ES-I3 (cell line): ENCODE measurements around the gene SETX.

Experiments used
- H3K36me3 ChIP-seq: 2 replicates; pipeline ENCODE4 v1.6.1; 2013; ENCODE audit warnings: mild to moderate bottlenecking, low read length, control low read depth, moderate library complexity; ENCODE audit not compliant: insufficient read depth
- H3K4me1 ChIP-seq: 2 replicates; pipeline ENCODE4 v1.6.1; 2013; ENCODE audit warnings: mild to moderate bottlenecking, control low read depth, low read length; ENCODE audit not compliant: insufficient read depth
- H3K9ac ChIP-seq: 2 replicates; pipeline ENCODE4 v1.6.1; 2013; ENCODE audit warnings: low read depth, mild to moderate bottlenecking, low read length, moderate library complexity
- H3K9me3 ChIP-seq: 2 replicates; pipeline ENCODE4 v1.6.1; 2013; ENCODE audit warnings: mild to moderate bottlenecking, low read length, moderate library complexity; ENCODE audit not compliant: control insufficient read depth, insufficient read depth

The SETX gene

DNA sequence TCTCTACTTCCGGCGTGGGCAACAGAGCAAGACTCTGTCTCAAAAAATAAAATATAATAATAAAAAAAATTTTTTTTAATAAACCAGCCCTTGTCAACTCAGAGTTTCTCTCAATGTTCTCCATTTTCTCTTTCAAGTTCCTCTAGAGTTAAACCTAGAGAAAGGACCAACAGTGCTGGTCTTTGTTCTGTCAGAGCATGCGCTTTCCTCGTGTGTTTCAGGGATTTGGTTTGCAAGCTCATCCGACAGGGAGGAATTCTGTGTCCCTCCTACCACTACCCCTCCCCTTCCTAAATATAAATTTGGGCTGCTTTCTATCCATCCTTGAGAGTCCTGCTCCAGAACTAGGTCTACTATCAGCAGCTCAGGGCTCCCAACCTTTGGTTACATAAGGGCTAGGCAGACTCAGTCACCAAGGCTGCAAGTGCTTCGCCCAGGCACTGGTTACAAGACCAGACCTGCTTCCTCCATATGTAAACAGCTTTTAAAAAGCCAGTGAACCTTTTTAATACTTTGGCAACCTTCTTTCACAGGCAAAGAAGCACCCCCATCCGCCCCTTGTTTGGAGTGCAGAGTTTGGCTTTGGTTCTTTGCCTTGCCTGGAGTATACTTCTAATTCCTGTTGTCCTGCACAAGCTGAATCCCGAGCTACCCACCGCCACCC lies 13.5 kb downstream of the SETX start:
- H3K4me1 ChIP-seq = no peaks in the 10 kb centered on the region
- H3K9me3 ChIP-seq = no peaks in the 10 kb centered on the region
- H3K36me3 ChIP-seq = peaks cover 34% of the 10 kb centered on the region
- H3K9ac ChIP-seq = no peak overlapping the region

GRCh38 chr9:132334364-132334763 lies 20.4 kb downstream of the SETX start:
- Histone ChIP-seq H3K36me3 (peaks cover 27% of the 10 kb centered on the region), H3K4me1 (no peaks in the 10 kb centered on the region), H3K9ac (no peak overlapping the region), H3K9me3 (no peaks in the 10 kb centered on the region)

DNA sequence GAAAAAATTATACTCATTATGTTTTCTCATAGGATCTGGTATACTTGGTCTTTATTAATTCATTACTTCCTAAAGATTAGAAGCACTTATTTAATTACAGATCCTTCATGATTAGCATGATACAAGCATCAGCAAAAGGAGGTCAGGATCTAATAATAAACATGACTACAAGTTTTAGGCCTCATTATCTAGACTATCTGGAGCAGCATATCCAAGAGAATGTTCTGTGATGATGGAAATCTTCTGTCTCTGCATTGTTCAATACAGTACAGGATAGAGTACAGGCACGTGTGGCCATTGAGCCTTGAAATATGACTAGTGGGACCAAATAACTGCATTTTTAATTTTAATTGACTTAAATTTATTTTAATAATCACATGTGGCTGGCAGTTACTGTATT lies 21.2 kb downstream of the SETX start:
- H3K4me1 ChIP-seq = no peaks in the 10 kb centered on the region
- H3K9me3 ChIP-seq = no peaks in the 10 kb centered on the region
- peaks cover 31% of the 10 kb centered on the region for H3K36me3 ChIP-seq
- no peak overlapping the region for H3K9ac ChIP-seq

- Histone ChIP-seq H3K4me1 (no peaks in the 10 kb centered on the region), H3K9me3 (no peaks in the 10 kb centered on the region; the same call in 1 of the 2 replicates), H3K9ac (no peak overlapping the region), H3K36me3 (peaks cover 43% of the 10 kb centered on the region)
Observed at GRCh38 chr9:132328580-132328979, 26.2 kb downstream of the SETX start.

GRCh38 chr9:132327537-132327936 lies 27.2 kb downstream of the SETX start:
- Histone ChIP-seq H3K9me3 (no peaks in the 10 kb centered on the region; the same call in 1 of the 2 replicates), H3K9ac (no peak overlapping the region), H3K4me1 (no peaks in the 10 kb centered on the region), H3K36me3 (peaks cover 43% of the 10 kb centered on the region)

- Histone ChIP-seq H3K9me3 (no peaks in the 10 kb centered on the region; the same call in 1 of the 2 replicates), H3K9ac (no peak overlapping the region), H3K36me3 (peaks cover 28% of the 10 kb centered on the region), H3K4me1 (peaks cover 11% of the 10 kb centered on the region)
Observed at GRCh38 chr9:132324425-132324824, 30.4 kb downstream of the SETX start.

DNA sequence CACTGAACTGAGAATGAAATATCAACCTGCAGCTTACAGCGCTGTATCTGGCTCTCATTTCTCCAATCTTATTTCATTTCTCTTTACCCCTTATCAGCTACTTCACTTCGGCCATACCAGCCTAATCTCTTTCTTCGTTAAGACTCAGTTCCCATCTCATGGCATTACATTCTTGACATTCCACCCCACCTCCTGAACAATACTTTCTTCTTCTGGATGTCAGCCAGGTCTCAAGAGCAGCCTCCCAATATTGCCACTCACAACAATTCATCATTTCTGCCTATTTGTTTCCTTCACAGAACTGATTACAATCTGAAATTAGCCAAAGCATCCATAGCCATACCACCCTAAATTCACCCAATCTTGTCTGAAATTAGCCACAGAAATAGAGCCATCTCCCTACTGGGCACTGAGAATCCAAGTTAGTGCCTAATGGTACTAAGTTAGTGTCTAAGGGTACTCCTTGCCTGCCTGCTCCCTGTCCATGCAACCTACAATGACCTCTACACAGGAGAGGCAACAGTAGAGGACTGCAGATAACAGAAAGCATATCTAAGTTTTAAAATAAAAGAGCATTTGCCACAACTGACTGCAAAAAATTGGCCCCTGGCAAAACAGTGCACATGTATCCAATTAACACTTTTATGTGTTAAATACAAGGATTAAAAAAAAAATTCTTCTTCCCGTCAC lies 35.2 kb downstream of the SETX start:
- peaks cover 17% of the 10 kb centered on the region; the same call in 1 of the 2 replicates for H3K36me3 ChIP-seq
- H3K9me3 ChIP-seq = no peaks in the 10 kb centered on the region

GRCh38 chr9:132312873-132313272 lies 41.9 kb downstream of the SETX start:
- H3K9ac ChIP-seq = no peak overlapping the region
- no peaks in the 10 kb centered on the region for H3K4me1 ChIP-seq
- H3K9me3 ChIP-seq = no peaks in the 10 kb centered on the region
- H3K36me3 ChIP-seq = peaks cover 24% of the 10 kb centered on the region

More for the DNA sequence above, 35.2 kb downstream of the SETX start:
- Histone ChIP-seq H3K9ac (no peak overlapping the region), H3K4me1 (peaks cover 11% of the 10 kb centered on the region)

- Histone ChIP-seq H3K9me3 (no peaks in the 10 kb centered on the region), H3K4me1 (no peaks in the 10 kb centered on the region), H3K9ac (no peak overlapping the region), H3K36me3 (peaks cover 23% of the 10 kb centered on the region)
Observed at GRCh38 chr9:132312426-132312825, 42.4 kb downstream of the SETX start.

DNA sequence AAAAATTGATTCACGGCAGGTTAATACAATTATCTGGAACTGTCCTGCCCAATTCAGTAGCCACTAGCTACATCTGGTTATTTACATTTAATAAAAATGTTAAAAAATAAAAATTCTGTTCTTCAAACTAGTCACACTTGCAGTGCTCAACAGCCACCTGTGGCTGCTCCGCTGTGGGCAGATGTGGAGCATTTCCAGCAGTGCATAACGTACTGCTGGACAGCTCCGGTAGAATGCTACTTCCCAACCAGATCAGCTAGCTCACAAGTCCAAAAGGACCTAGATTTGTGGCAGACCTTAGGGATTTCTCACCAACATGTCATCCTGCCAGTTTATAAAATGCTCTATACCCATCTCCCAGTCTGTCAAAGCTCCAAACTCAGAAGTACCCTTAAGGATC lies 42.8 kb downstream of the SETX start:
- Histone ChIP-seq H3K4me1 (no peaks in the 10 kb centered on the region), H3K9me3 (no peaks in the 10 kb centered on the region), H3K9ac (no peak overlapping the region), H3K36me3 (peaks cover 27% of the 10 kb centered on the region)

DNA sequence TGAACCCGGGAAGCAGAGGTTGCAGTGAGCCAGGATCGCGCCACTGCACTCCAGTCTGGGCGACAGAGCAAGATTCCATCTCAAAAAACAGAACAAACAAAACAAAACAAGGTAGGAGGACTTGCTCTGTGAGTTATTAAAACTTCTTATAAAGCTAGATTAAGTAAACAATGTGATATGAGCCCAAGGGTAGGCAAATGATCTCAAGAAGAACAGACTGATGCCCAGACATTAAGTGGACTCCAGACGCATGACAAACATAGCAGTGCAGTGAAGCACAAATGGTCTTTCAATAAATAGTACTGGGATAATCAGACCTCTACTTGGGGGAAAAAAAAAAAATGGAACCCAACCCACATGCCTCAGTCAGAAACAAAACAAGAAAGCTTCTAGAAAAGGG lies 45.7 kb downstream of the SETX start:
- Histone ChIP-seq H3K36me3 (peaks cover 32% of the 10 kb centered on the region), H3K9ac (no peak overlapping the region), H3K9me3 (no peaks in the 10 kb centered on the region), H3K4me1 (no peaks in the 10 kb centered on the region)

DNA sequence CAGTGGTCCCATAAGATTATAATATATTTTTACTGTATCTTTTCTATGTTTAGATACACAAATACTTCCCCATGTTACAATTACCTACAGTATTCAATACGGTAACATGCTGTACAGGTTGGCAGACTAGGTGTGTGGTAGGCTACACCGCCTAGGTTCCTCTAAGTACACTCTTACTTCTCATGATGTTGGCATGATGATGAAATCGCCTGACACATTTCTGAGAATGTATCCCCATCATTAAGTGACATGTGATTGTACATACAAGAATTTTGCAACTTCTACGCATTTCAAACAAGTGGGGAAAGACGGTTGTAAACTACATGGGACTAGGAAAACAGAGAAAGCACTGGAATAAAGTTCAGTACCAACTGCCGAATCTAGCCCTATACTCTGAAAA lies 53.3 kb downstream of the SETX start:
- H3K4me1 ChIP-seq = peaks cover 16% of the 10 kb centered on the region; the same call in 1 of the 2 replicates
- no peaks in the 10 kb centered on the region for H3K9me3 ChIP-seq
- peaks cover 19% of the 10 kb centered on the region for H3K36me3 ChIP-seq
- H3K9ac ChIP-seq = no peak overlapping the region

- Histone ChIP-seq H3K4me1 (peaks cover 24% of the 10 kb centered on the region; the same call in 1 of the 2 replicates), H3K9ac (no peak overlapping the region), H3K9me3 (no peaks in the 10 kb centered on the region), H3K36me3 (peaks cover 21% of the 10 kb centered on the region)
Observed at GRCh38 chr9:132299221-132299620, 55.6 kb downstream of the SETX start.

- Histone ChIP-seq H3K9me3 (no peaks in the 10 kb centered on the region), H3K4me1 (peaks cover 24% of the 10 kb centered on the region; the same call in 1 of the 2 replicates), H3K36me3 (peaks cover 15% of the 10 kb centered on the region), H3K9ac (no peak overlapping the region)
Observed at GRCh38 chr9:132295181-132295580, 59.6 kb downstream of the SETX start.

- Histone ChIP-seq H3K9me3 (no peaks in the 10 kb centered on the region), H3K9ac (no peak overlapping the region), H3K36me3 (peaks cover 12% of the 10 kb centered on the region), H3K4me1 (peaks cover 24% of the 10 kb centered on the region; the same call in 1 of the 2 replicates)
Observed at GRCh38 chr9:132293145-132293721, 61.6 kb downstream of the SETX start.
